ENCODE results near the gene ADPGK.

GRCh38 chr15:72725446-72725845 is 58.1 kb downstream of the ADPGK start:
- TF ChIP-seq CTCF (IDR thresholded peaks at IDR 0.05) (no peak), POLR2A (IDR thresholded peaks at IDR 0.05) (no peak), POLR2AphosphoS5 (IDR thresholded peaks at IDR 0.05) (no peak)

All from transverse colon (tissue), 4 donors.